NK-92 treated with Interleukin-12 subunit alpha and Interleukin-12 subunit beta, amount 100 ng/mL, for 24 hours (cell line): ENCODE results near the gene LMX1B.

Experiments
- DNase-seq: peaks from one replicate; lab custom pipeline; 2025; lab: John Stamatoyannopoulos, UW

The LMX1B gene

DNA sequence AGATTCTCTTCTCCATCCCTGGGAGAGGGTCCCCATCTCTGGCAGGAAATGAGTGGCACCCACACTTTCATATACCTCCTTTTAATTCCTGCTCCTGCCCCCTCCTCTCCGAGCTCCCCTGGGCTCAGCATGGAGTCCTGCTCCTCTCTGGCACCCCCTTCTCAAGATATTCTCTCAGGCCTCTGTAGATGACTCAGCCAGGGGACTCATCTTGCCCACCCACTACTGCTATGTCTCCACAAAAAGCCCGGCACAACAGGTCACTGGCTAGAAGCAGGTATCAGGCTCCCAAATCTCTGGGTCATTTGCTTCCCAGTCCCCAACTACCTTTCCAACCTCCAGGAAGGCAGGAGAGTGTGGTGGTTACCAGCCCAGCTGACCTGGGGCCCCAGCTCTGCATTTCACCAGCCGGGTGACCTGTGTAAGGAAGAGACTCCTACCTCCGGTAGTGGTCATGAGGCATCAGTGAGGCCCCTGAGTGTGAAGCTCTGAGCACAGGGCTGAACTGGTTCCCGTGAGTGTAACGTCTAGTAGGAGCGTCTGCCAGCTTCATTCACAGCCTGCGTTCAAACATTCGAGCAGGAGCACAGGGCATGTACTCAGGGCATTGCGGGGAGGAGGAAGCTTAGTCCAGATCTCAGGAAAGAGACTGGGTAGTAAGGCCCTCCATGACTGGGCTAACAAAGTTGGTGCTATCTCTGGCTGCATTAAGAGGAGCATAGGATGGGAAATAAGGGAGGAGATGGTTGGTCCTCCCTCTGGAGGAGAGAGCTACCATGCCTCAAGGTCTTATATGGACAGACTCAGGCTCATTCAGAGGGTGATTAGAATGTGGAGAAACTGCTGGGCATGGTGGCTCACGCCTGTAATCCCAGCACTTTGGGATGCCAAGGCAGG, 63.7 kb downstream of the LMX1B start:
- DNase-seq, result no peak

DNA sequence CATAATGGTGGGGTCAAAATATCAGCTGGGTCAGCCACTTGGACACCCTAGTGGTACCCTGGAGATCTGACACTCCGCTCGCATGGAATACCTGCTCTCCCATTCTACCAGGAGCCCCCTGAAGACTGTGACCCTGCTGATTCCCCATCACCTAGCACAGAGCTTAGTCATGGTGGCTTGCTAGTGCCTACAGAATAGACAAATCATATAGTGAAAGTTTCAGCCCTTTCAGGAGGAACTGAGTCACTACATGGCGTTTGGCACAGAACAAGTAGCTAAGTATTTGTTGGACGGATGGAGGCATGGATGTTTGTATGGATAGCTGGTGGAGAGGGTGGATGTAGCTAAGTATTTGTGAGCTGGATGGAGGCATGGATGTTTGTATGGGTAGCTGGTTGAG, 65.3 kb downstream of the LMX1B start:
- no peak for DNase-seq

DNA sequence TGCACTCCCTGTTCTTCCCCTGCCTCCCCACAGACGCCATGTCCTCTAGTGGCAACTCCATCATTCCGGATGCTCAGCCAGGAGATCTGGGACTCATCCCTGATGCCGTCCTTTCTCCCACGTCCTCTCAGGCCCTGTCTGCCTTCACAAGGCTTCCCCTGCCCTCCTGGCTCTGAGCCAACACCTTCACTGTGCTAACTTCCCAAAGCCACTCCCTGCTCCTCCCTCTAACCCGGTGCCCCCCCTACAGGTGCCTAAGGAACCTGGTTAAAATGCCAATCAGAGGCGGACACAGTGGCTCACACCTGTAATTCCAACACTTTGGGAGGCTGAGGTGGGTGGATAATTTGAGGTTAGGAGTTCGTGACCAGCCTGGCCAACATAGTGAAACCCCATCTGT, 67.6 kb downstream of the LMX1B start:
- no peak for DNase-seq

- DNase-seq, result no peak
Measured at GRCh38 chr9:126682113-126682810, 68.5 kb downstream of the LMX1B start.

- no peak for DNase-seq
Measured at GRCh38 chr9:126682928-126683697, 69.4 kb downstream of the LMX1B start.

DNA sequence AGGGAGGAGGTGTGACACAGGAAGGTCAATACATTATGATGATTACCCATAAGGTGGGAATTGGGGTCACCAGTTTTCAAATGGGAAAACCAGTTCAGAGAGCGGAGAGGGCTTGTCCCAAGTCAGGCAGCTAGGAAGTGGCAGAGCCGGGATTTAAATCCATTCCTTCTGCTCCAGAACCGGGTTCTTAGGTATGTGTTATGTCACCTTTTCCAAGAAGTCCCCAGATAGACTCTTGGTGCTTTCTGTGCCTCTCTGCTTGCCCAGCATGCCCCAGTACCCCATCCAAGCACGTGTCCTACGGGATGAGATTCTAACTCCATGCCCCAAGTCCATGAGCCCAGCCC, 69.9 kb downstream of the LMX1B start:
- no peak for DNase-seq

GRCh38 chr9:126684345-126684744, 70.6 kb downstream of the LMX1B start:
- no peak for DNase-seq

- no peak for DNase-seq
Measured at GRCh38 chr9:126684965-126685465, 71.3 kb downstream of the LMX1B start.

DNA sequence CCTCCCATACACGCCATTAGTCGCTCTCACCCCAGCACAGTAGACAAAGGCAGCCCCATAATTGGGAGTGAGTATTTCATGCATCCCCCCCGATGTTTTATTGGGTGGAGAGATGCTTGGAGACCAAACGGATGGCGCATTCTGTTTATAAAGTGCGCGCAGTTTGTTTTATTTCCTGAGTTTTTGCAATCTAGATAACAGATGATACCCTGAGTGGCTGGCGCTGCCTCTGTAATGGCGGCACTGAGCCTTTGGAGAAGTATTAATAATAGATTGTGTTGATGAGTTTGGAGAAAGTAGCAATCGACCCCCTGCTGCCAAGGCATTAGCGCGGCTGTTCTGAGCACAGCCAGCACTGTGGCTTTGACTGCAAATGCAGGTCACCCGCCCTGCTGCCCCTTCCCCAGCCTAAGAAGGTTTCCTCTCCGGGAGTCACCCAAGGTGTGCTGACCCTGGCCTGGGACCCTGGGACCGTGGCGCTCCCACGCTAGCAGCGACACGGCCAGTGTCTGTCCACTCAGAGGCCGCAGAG, 74.3 kb downstream of the LMX1B start:
- no peak for DNase-seq

DNA sequence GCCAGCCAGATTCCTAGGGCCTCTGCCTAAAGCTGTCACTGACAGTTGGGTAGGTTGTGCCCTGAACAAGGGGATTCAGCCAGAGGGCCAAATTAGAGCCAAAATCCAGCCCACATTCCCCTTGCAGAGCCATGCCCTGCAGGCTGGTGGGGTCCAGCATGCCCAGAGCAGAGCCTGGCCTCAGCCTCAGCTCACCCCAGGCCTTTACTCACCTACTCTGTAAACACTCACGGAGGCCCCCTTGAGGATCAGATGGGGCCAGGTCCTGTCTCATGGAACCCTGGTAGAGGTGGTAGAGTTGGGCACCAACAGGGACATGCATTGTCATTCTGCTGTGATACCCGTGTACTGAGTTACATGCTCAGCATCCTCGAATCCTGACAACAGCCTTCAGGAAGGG, 74.9 kb downstream of the LMX1B start:
- no peak for DNase-seq

GRCh38 chr9:126689027-126689825, 75.5 kb downstream of the LMX1B start:
- DNase-seq, result no peak

DNA sequence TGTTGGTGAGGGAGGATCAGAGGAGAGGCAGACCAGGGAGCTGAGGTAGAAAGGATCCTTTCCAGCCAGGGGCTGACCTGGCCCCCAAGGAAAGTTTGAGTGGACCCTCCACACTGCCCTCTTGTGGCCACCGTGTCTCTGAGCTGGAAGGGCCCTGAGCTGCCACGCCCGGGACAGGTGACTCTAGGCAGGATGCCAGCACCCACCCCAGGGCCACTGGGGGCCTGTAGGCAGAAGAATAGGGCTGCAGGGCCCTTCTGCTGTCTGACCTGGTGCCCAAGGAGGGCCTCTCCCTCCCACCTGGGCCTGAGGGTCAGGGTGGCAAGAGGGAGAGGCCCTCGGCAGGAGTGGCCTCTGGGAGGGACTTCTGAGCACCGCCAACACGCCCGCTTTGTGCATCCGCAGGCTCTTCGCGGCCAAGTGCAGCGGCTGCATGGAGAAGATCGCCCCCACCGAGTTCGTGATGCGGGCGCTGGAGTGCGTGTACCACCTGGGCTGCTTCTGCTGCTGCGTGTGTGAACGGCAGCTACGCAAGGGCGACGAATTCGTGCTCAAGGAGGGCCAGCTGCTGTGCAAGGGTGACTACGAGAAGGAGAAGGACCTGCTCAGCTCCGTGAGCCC, 76.8 kb downstream of the LMX1B start:
- no peak for DNase-seq

- no peak for DNase-seq
Measured at GRCh38 chr9:126692041-126692758, 78.5 kb downstream of the LMX1B start.

GRCh38 chr9:126692759-126693427, 79.2 kb downstream of the LMX1B start:
- no peak for DNase-seq

DNA sequence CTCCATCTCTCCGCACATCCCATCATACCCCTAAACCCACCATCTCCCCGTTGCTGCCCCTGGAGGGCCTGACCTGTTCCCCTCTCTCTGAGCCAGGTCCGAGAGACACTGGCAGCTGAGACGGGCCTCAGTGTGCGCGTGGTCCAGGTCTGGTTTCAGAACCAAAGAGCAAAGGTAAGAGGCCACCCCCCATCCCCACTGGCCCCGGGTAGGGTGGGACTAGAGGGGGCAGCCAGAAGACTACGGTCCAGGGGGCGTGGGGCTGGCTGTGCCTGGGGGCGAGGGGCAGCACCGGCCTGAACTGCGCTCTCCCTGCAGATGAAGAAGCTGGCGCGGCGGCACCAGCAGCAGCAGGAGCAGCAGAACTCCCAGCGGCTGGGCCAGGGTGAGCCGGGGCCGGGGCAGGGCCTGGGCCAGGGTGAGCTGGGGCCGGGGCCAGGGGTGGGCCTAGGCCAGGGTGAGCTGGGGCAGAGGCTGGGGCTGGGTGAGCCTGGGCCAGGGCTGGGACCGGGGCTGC, 79.8 kb downstream of the LMX1B start:
- no peak for DNase-seq

DNA sequence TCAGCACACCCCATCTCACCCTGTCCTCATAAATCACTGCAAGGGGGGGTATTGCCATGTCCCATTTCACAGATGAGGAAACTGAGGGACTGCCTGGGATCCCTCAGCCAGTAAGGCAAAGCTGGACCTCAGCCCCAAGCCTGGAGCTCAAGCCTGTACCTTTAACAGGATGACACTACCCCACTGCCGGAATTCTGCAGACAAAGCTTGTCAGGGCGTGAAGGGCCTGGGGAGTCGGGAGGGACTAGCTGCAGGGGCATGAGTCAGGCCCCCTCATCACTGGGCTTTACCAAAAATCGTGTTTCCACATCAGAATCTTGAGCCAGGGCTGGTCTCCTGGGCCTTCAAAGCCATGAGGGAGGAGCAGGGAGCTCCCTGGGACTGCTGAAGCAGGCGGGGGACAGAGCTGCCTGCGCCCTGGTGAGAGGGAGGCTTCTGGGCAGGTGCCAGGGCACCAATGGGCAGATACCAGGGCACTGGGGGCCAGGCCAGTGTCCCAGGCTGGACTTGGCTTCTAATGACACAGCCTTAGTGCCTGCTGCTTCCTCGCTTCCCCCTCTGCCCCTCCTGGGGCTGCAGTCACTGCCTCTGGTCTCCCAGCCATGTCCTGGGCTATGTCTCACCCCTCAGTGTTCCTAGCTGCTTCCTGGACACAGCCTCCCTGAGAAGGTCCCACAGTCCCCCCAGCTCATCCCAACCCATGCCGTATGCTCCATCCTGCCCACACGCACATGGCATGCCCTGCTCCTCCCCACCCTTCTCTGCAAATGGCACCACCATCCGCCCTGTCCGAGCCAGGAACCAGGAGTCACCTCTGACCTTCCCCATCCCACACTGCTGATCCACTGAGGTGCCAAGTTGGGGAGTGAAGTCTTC, 80.7 kb downstream of the LMX1B start:
- no peak for DNase-seq

DNA sequence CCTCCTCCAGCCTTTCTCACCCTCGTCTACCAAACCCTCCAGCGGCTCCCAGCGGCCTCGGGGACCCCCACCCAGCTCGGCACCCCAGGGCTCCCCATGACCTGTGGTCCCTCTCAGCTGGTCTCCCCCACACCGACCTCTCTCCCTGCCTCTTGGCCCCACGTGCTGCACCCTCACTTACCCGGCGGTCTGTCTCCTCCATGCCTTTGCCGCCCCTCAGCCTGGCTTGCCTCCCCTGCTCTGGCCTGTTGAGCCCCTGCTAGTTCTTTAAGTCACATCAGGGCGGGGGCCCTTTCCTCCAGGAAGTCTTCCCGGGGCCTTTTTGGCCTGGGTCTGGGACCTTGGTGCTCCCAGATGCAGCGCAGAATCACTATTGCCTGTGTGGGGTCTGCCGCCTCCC, 81.5 kb downstream of the LMX1B start:
- DNase-seq, result no peak

DNA sequence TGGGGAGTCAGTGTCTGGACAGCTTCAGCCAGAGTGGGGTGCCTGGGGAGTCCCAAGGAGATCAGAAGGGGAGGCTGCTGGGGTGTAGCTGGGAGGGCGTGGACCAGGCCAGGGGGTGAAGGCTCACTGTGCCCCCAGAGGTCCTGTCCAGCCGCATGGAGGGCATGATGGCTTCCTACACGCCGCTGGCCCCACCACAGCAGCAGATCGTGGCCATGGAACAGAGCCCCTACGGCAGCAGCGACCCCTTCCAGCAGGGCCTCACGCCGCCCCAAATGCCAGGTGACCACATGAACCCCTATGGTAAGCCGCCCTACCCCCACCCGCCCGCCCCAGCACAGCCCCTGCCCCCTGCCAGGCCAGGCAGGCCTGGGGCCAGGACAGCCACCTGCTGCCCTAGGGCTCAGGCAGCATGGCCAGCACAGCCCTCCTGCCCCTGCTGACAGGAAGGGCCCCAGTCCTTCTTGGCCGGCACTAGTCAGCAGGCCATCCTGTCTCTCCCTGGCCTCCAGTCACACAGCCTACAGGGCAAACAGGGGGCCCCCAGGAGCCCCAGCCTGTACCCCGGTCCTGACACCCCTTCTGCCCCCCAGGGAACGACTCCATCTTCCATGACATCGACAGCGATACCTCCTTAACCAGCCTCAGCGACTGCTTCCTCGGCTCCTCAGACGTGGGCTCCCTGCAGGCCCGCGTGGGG, 82.1 kb downstream of the LMX1B start:
- DNase-seq, result no peak
